ENCODE data around the gene FNDC5.

The FNDC5 gene

GRCh38 chr1:32818804-32819541, 51.7 kb downstream of the FNDC5 start:
- Histone ChIP-seq H3K27me3 (no peaks in the 10 kb centered on the region), H3K9me3 (no peaks in the 10 kb centered on the region), H3K4me1 (no peaks in the 10 kb centered on the region), H3K4me3 (ENCODE audit: low read depth, low read length) (peak overlapping the region; percentile 71), H3K36me3 (peaks cover 11% of the 10 kb centered on the region)
- TF ChIP-seq CTCF (IDR thresholded peaks at IDR 0.05; ENCODE audit: low read depth, low read length), result no peak
- DNase-seq, result no peak

- Histone ChIP-seq H3K4me1 (no peaks in the 10 kb centered on the region), H3K9me3 (no peaks in the 10 kb centered on the region), H3K4me3 (ENCODE audit: low read depth, low read length) (peak overlapping the region; percentile 71), H3K27me3 (no peaks in the 10 kb centered on the region), H3K36me3 (peaks cover 17% of the 10 kb centered on the region)
- DNase-seq, result peak; percentile 74
- TF ChIP-seq CTCF (IDR thresholded peaks at IDR 0.05; ENCODE audit: low read depth, low read length), result no peak
These were observed 52.6 kb downstream of the FNDC5 start for GRCh38 chr1:32817815-32818786.

DNA sequence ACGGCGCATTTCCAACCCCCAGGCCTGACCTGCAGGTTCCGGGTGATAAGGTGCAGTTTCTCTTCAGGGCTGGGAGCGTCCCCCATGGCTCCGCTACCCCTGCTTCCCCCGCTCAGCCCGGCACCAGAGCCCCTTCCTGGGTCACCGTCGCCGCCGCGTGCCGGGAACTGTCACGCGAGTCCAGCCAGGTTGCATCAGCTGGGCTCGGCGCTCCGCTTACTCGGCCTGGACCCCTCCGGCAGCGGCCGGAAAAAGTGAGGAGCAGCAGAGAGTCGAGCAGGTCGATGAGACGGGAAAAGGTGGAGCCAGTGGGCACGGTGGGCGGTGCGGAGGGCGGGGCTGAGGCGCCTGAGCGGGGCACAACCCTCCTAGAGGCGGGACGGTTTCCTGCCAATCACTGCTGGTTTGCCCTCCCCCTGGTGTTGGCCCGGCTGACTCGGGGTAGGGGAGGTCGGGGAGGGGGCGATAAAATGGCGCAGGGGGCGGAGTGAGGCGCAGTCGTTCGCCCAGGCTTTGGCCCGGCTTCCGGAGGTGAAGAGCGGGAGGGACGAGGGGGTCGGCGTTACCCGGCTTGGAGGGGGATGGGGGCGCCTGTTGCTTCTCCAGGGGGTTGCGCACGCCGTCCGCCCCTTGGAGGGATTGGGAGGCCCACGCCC, 53.4 kb downstream of the FNDC5 start, which contains the start of the genes S100PBP and YARS1:
S100PBP (plus strand) TSS at position 495 of the 656 bp plus-strand sequence. CDS start 8,447 bp downstream, outside the sequence.
YARS1 (minus strand) TSS at position 200 of the 656 bp plus-strand sequence; CDS start at position 86, 114 bp downstream.
- Histone ChIP-seq H3K27me3 (no peaks in the 10 kb centered on the region), H3K4me3 (ENCODE audit: low read depth, low read length) (peak within 1 kb of the TSS; percentile 93), H3K4me1 (no peaks in the 10 kb centered on the region), H3K36me3 (peaks cover 17% of the 10 kb centered on the region), H3K9me3 (no peaks in the 10 kb centered on the region)
- DNase-seq, result peak; percentile 96
- TF ChIP-seq CTCF (IDR thresholded peaks at IDR 0.05; ENCODE audit: low read depth, low read length), result no peak

DNA sequence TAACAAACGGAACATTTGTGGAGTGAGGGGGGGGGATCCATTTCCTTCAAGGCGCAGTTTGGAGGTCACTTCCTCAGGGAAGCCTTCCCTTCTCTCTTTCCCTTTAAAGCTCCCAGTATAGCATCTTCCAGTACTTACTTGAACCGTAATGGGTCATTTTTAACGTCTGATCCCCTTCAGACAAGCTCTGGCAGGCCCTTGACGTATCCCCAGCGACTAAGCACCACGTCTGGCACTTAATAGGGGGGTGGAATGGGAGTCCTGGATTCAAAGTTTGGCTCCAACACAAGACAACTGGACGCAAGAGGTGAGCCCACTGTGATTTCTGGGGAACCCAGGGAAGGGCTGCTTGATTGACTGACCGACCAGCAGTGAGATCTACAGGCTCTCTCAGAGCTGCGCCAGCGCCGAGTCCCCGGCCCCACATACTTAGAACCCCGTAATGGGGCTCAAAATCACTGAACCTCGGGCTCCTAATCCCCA, 54.0 kb downstream of the FNDC5 start:
- Histone ChIP-seq H3K4me3 (ENCODE audit: low read depth, low read length) (peak overlapping the region; percentile 93), H3K36me3 (peaks cover 17% of the 10 kb centered on the region), H3K9me3 (no peaks in the 10 kb centered on the region), H3K4me1 (no peaks in the 10 kb centered on the region), H3K27me3 (no peaks in the 10 kb centered on the region)
- no peak for TF ChIP-seq CTCF (IDR thresholded peaks at IDR 0.05; ENCODE audit: low read depth, low read length)
- DNase-seq, result no peak

DNA sequence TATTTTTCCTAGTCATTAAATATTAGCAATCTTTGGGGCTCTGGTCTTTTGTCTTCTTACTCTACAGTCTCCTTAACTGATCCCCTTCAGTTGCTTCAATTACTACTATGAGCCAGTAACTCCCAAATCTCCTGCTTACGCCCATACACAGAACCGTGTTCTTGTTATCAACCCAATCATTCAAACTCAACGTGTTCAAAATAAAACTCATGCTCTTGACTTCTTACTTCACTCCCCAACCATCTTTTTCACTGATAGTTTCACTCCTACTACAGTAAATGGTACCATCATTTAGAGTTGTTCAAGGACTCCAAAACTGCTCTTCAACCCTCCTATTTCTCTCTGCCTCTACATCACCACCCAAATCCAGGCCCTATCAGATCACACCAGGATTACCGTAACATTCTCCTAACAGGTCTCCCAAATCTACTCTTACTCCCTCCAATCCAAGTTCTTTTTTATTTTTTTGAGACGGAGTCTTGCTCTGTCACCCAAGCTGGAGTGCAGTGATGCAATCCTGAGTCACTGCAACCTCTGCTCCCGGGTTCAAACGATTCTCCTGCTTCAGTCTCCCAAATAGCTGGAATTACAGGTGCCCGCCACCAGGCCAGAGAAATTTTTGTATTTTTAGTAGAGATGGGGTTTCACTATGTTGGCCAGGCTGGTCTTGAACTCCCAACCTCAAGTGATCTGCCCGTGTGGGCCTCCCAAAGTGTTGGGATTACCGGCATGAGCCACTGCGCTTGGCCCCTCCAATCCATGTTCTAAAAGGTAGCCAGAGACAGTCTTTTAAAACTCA, 56.6 kb downstream of the FNDC5 start:
- no peaks in the 10 kb centered on the region for H3K9me3 ChIP-seq
- no peaks in the 10 kb centered on the region for H3K4me1 ChIP-seq
- no peak for TF ChIP-seq CTCF (IDR thresholded peaks at IDR 0.05; ENCODE audit: low read depth, low read length)
- H3K36me3 ChIP-seq, result peaks cover 31% of the 10 kb centered on the region
- no peaks in the 10 kb centered on the region for H3K27me3 ChIP-seq
- H3K4me3 ChIP-seq (ENCODE audit: low read depth, low read length), result no peak overlapping the region
- no peak for DNase-seq
